Measurements from ENCODE around the gene FMO5. TPM values are rescaled to one million over a fixed set of nuclear protein-coding genes. Genes with fewer than 3 reads are reported as not detected.
"Not testable (repeated sequence)": the region's sequence is repeated elsewhere in the genome, so short reads cannot be mapped to it uniquely, and the experiment has no call there.

Gene FMO5
- total RNA-seq, 2 experiments from 2014 or later: 0.15 to 0.38 TPM

DNA sequence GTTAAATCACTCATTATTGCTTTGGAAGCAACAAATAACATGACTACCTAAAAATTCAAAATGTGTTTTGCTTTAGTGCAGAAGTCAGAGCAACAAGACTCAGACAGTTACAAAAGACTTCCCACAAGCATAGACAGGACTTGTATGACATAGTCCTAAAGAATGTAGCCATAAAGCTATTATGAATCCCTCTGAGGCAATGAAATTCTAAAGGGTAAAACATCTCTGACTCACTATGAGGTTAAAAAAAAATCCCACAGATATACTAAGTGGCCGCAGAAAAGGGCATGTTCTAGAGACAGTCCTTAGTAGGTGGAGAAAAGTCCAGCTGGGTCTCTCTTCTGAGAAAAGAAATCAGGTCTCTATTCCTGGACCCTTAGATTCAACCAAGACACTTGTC, 57.8 kb downstream of the FMO5 start:
- CTCF ChIA-PET: interaction anchor here (2.8 kb wide), 1 partner anchor 75 kb away, joined by 8 read pairs; the partner anchor contains the start of gene CHD1L

GRCh38 chr1:147163019-147163418, 62.1 kb downstream of the FMO5 start:
- ChIA-PET POLR2A (no interaction called here), CTCF (interaction anchor here (1.0 kb wide), 1 partner anchor 9 kb away, joined by 3 read pairs; the partner anchor contains the start of gene PRKAB2)

More for the DNA sequence above, 57.8 kb downstream of the FMO5 start:
- POLR2A ChIA-PET: no interaction called here

DNA sequence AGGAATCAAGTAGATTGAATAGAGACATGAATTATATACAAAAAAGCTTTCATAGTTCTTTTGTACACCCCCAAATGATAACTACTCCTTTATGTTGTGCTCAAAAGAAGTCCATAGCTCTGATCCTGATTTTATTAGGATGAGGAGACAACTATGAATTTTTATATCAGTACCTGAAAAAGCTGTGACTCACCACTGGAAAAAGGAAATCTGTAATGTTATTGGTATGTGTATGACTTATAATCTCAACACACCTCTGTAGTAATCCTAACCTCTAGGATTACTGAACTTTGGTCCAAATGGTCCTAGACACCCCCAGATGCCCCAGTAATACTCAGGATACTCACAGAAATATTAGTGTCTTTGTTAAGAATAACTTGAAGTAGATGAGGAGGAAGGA, 63.0 kb downstream of the FMO5 start:
- CTCF ChIA-PET: interaction anchor here (1.0 kb wide), 1 partner anchor 10 kb away, joined by 3 read pairs; the partner anchor contains the start of gene PRKAB2
- POLR2A ChIA-PET: no interaction called here

- CTCF ChIA-PET, POLR2A ChIA-PET: not testable (repeated sequence)
These were observed 68.0 kb downstream of the FMO5 start for GRCh38 chr1:147157116-147157515.

DNA sequence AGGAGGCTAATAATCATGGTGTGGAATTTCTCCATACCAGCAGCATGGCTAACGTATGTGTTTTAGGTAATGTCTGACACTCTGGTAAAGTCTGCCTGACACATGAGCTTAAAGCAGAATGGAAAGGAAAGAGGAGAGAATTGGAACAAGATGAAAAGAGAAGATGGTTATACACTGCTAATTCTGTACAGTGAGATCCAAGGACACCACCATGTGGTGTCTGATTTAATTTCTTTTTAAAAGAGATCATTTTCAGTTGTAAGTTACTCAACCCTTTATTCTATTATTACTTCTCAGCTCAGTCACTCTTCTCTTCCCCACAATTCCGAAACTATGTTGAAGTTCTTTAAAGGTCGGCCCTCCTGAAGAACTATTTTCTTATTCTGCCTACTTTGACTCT, 68.5 kb downstream of the FMO5 start:
- POLR2A ChIA-PET: no interaction called here
- CTCF ChIA-PET: no interaction called here

GRCh38 chr1:147152772-147153171, 72.4 kb downstream of the FMO5 start:
- POLR2A ChIA-PET: no interaction called here
- CTCF ChIA-PET: no interaction called here

DNA sequence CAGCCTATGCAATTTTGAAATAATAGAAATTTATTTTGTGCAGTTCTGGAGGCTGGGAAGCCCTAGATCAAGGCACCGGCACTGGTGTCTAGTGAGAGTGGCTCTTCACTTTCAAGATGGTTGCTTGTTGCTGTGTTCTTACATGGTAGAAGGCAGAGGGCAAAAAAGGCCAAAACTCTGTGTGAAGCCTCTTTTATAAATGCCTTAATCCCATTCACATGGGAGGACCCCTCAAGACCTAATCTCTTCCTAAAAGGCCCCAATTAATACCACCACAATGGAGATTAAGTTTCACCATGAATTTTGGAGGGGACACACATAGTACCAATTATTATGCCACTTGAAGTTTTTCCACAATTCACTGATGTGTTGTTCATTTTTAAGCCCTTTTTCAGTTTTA, 73.9 kb downstream of the FMO5 start:
- ChIA-PET CTCF (no interaction called here), POLR2A (no interaction called here)

GRCh38 chr1:147142886-147143285, 82.3 kb downstream of the FMO5 start:
- POLR2A ChIA-PET: no interaction called here
- CTCF ChIA-PET: no interaction called here

Other genes with a start within 250 kb of the FMO5 start
- gene PRKAB2, start 52.9 kb downstream of the FMO5 start, total RNA-seq: 1 to 10 TPM; 5.9 to 6.8 TPM
- 10 to 100 TPM; 67.9 to 69.6 TPM for gene CHD1L, start 17.3 kb upstream of the FMO5 start, total RNA-seq

Measured in activated CD8-positive, alpha-beta memory T cell treated with anti-CD3 and anti-CD28 coated beads for 36 hours (primary cell).